ENCODE measurements around the gene SPOPL. TPM values are rescaled to one million over a fixed set of nuclear protein-coding genes. Genes with fewer than 3 reads are reported as not detected.

SPOPL gene
- total RNA-seq, 2 donors from 2014 or later, result 13.5 to 22.0 TPM

- DNase-seq, result no peak
- Mint-ChIP-seq H3K27me3 (no peaks in the 10 kb centered on the region), H3K4me3 (peak overlapping the region; percentile 100), H3K4me1 (peaks cover 27% of the 10 kb centered on the region), H3K27ac (peak overlapping the region; percentile 63), H3K36me3 (ENCODE audit: low read depth) (peaks cover 5% of the 10 kb centered on the region)
- H3K9me3 ChIP-seq (ENCODE audit: control insufficient read depth, low read length, poor library complexity, severe bottlenecking), result no peaks in the 10 kb centered on the region
- ATAC-seq, result peak; percentile 2
These were observed 762 bp upstream of the SPOPL start for GRCh38 chr2:138500592-138501424.

DNA sequence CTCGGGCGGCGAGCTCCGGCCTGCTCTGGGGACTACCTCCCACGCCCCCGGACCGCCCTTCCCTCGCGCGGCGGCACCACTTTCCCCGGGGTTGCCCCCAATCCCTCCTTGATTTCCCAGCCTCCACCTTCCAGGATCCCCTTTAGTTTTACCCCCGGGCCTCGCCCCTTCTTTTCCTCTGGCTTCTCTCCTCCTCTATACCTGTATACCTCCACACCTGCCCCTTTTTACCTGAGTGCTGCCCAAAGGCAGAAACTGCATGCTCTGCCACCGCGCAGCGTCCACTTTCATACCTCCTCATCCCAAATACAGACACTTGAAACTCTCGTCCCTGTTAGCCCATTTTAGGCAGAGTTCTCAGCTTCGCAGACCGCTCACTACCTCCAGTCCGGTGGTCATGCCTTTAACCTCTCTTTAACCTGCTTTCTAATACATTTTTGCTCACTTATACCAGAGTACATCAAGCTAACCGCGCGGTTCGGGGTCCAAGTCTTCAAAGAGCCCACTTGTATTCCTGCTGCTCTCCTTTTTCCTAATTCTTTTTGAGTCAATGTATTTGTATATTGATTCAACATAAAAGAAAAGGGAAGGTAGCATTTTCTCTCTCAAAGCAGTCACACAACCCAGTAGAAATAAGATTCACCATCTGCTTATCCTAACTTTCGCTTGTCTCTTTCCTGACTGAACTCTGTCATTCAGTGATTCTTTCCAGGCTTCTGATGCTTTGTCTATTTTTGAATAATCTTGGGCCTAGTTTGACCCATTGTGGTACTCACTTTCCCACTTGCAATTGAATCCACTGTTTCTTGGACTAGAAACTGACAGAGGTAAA lies 901 bp downstream of the SPOPL start:
- H3K9me3 ChIP-seq (ENCODE audit: control insufficient read depth, low read length, poor library complexity, severe bottlenecking), result no peaks in the 10 kb centered on the region
- Mint-ChIP-seq H3K4me1 (peaks cover 39% of the 10 kb centered on the region), H3K27me3 (no peaks in the 10 kb centered on the region), H3K4me3 (peak overlapping the region; percentile 100), H3K36me3 (ENCODE audit: low read depth) (peaks cover 5% of the 10 kb centered on the region), H3K27ac (peak overlapping the region; percentile 98)
- no peak for DNase-seq
- no peak for ATAC-seq

GRCh38 chr2:138503087-138503442 lies 1.5 kb downstream of the SPOPL start:
- H3K4me3 Mint-ChIP-seq, result peak overlapping the region; percentile 100
- peaks cover 5% of the 10 kb centered on the region for H3K36me3 Mint-ChIP-seq (ENCODE audit: low read depth)
- H3K4me1 Mint-ChIP-seq, result peaks cover 39% of the 10 kb centered on the region
- no peaks in the 10 kb centered on the region for H3K27me3 Mint-ChIP-seq
- ATAC-seq (peak; percentile 32), DNase-seq (no peak)
- peak overlapping the region; percentile 98 for H3K27ac Mint-ChIP-seq
- H3K9me3 ChIP-seq (ENCODE audit: control insufficient read depth, low read length, poor library complexity, severe bottlenecking), result no peaks in the 10 kb centered on the region

DNA sequence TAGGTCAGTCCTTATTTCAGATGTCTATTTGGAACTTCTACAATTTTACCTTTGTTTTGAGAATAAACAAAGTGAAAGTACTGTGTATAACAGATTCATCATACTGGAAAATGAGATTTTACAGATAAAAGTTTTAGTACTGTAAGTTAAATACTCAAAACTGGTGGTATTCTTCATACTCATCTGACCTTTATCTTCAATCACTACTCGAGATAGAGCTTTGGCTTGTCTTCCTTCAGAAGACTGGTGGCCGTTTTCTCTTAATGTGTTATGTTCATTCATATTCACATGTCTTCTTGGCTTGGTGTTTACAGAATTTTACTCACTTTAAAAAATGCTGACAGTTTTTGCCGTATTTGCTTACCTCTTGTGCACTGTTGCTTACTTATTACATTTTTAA lies 2.1 kb downstream of the SPOPL start:
- Mint-ChIP-seq H3K4me3 (peak overlapping the region; percentile 100), H3K27ac (peak overlapping the region; percentile 98), H3K4me1 (peaks cover 39% of the 10 kb centered on the region), H3K36me3 (ENCODE audit: low read depth) (peaks cover 5% of the 10 kb centered on the region), H3K27me3 (no peaks in the 10 kb centered on the region)
- no peaks in the 10 kb centered on the region for H3K9me3 ChIP-seq (ENCODE audit: control insufficient read depth, low read length, poor library complexity, severe bottlenecking)
- DNase-seq (no peak), ATAC-seq (no peak)

- no peak for ATAC-seq
- Mint-ChIP-seq H3K4me3 (peak overlapping the region; percentile 100), H3K4me1 (peaks cover 41% of the 10 kb centered on the region)
These were observed 2.5 kb downstream of the SPOPL start for GRCh38 chr2:138504092-138504491.

GRCh38 chr2:138504546-138505235 lies 3.1 kb downstream of the SPOPL start:
- Mint-ChIP-seq H3K4me3 (peak overlapping the region; percentile 74), H3K27ac (peak overlapping the region; percentile 98), H3K36me3 (ENCODE audit: low read depth) (peaks cover 5% of the 10 kb centered on the region), H3K4me1 (peaks cover 44% of the 10 kb centered on the region), H3K27me3 (no peaks in the 10 kb centered on the region)
- ATAC-seq (no peak), DNase-seq (no peak)
- H3K9me3 ChIP-seq (ENCODE audit: control insufficient read depth, low read length, poor library complexity, severe bottlenecking), result no peaks in the 10 kb centered on the region

More at GRCh38 chr2:138504092-138504491, 2.5 kb downstream of the SPOPL start:
- H3K27me3 Mint-ChIP-seq, result no peaks in the 10 kb centered on the region
- no peaks in the 10 kb centered on the region for H3K9me3 ChIP-seq (ENCODE audit: control insufficient read depth, low read length, poor library complexity, severe bottlenecking)
- peaks cover 5% of the 10 kb centered on the region for H3K36me3 Mint-ChIP-seq (ENCODE audit: low read depth)
- peak overlapping the region; percentile 98 for H3K27ac Mint-ChIP-seq
- DNase-seq, result no peak

GRCh38 chr2:138507267-138507666 lies 5.7 kb downstream of the SPOPL start:
- Mint-ChIP-seq H3K4me1 (peaks cover 41% of the 10 kb centered on the region), H3K27me3 (no peaks in the 10 kb centered on the region), H3K4me3 (peak overlapping the region; percentile 13), H3K27ac (no peak overlapping the region), H3K36me3 (ENCODE audit: low read depth) (peaks cover 3% of the 10 kb centered on the region)
- DNase-seq (no peak), ATAC-seq (no peak)
- no peaks in the 10 kb centered on the region for H3K9me3 ChIP-seq (ENCODE audit: control insufficient read depth, low read length, poor library complexity, severe bottlenecking)

DNA sequence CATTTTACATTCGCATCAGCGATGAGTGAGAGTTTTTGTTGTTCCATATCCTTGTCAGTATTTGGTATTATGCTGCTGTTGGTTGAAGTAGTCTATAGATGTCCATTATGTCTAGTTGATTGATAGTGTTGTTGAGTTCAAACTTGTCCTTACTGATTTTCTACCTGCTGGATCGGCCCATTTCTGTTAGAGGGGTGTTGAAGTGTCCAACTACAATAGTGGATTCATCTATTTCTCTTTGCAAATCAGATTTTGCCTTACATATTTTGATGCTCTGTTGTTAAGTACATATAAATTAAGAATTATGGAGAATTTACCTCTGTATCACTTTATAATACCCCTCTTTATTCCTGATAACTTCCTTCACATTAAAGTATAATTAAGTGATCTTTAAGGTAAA lies 8.7 kb downstream of the SPOPL start:
- ATAC-seq, result no peak
- Mint-ChIP-seq H3K27me3 (no peaks in the 10 kb centered on the region), H3K27ac (no peak overlapping the region), H3K36me3 (ENCODE audit: low read depth) (peaks cover 3% of the 10 kb centered on the region), H3K4me1 (peaks cover 34% of the 10 kb centered on the region), H3K4me3 (no peak overlapping the region)
- no peaks in the 10 kb centered on the region for H3K9me3 ChIP-seq (ENCODE audit: control insufficient read depth, low read length, poor library complexity, severe bottlenecking)
- no peak for DNase-seq

- Mint-ChIP-seq H3K4me3 (no peak overlapping the region), H3K27ac (no peak overlapping the region), H3K4me1 (peaks cover 38% of the 10 kb centered on the region), H3K27me3 (no peaks in the 10 kb centered on the region), H3K36me3 (ENCODE audit: low read depth) (peaks cover 3% of the 10 kb centered on the region)
- ATAC-seq (no peak), DNase-seq (no peak)
- no peaks in the 10 kb centered on the region for H3K9me3 ChIP-seq (ENCODE audit: control insufficient read depth, low read length, poor library complexity, severe bottlenecking)
These were observed 11.1 kb downstream of the SPOPL start for GRCh38 chr2:138512672-138513071.

- Mint-ChIP-seq H3K4me1 (peaks cover 43% of the 10 kb centered on the region), H3K27me3 (no peaks in the 10 kb centered on the region), H3K36me3 (ENCODE audit: low read depth) (peaks cover 3% of the 10 kb centered on the region), H3K4me3 (no peak overlapping the region), H3K27ac (no peak overlapping the region)
- no peaks in the 10 kb centered on the region for H3K9me3 ChIP-seq (ENCODE audit: control insufficient read depth, low read length, poor library complexity, severe bottlenecking)
- DNase-seq, result no peak
- ATAC-seq, result no peak
These were observed 12.6 kb downstream of the SPOPL start for GRCh38 chr2:138514173-138514572.

- Mint-ChIP-seq H3K36me3 (ENCODE audit: low read depth) (peaks cover 3% of the 10 kb centered on the region), H3K4me3 (no peak overlapping the region), H3K27ac (no peak overlapping the region), H3K4me1 (peaks cover 39% of the 10 kb centered on the region), H3K27me3 (no peaks in the 10 kb centered on the region)
- H3K9me3 ChIP-seq (ENCODE audit: control insufficient read depth, low read length, poor library complexity, severe bottlenecking), result no peaks in the 10 kb centered on the region
- DNase-seq (no peak), ATAC-seq (no peak)
These were observed 13.5 kb downstream of the SPOPL start for GRCh38 chr2:138515092-138515491.

- Mint-ChIP-seq H3K4me3 (peak overlapping the region; percentile 39), H3K4me1 (peaks cover 41% of the 10 kb centered on the region), H3K27me3 (no peaks in the 10 kb centered on the region), H3K36me3 (ENCODE audit: low read depth) (peaks cover 3% of the 10 kb centered on the region), H3K27ac (peak overlapping the region; percentile 27)
- ATAC-seq (peak; percentile 69), DNase-seq (no peak)
- H3K9me3 ChIP-seq (ENCODE audit: control insufficient read depth, low read length, poor library complexity, severe bottlenecking), result no peaks in the 10 kb centered on the region
These were observed 14.6 kb downstream of the SPOPL start for GRCh38 chr2:138516030-138516704.

Measured in T-helper 17 cell (primary cell).